ENCODE measurements around the gene SMPDL3A. TPM values are rescaled to one million over a fixed set of nuclear protein-coding genes. Genes with fewer than 3 reads are reported as not detected.

SMPDL3A gene
- total and polyA plus RNA-seq, 2 of the 8 experiments (the other 6 are each of a cell fraction or from before 2014, with no cell fraction given) = 3.5 to 3.9 TPM

- ChIA-PET CTCF (ENCODE audit: partially characterized antibody) (interaction anchor here (1.3 kb wide), 1 partner anchor 21 kb away, joined by 3 read pairs; no protein-coding TSS in a partner anchor), POLR2A (ENCODE audit: partially characterized antibody) (interaction anchor here (1.4 kb wide), 1 partner anchor 29 kb away, joined by 3 read pairs; no protein-coding TSS in a partner anchor)
- Histone ChIP-seq H2BK12ac (ENCODE audit: low read depth, low read length) (no peak overlapping the region), H3K9me3 (ENCODE audit: insufficient read depth in 2 of 2, low read depth in 1 of 2, low read length in 1 of 2) (no peaks in the 10 kb centered on the region), H3K36me3 (ENCODE audit: control insufficient read depth in 2 of 4, insufficient read depth in 4 of 4, low read length in 3 of 4) (no peaks in the 10 kb centered on the region), H4K8ac (ENCODE audit: extremely low read depth, insufficient read depth, low read length) (no peak overlapping the region), H3K18ac (ENCODE audit: extremely low read depth, low read length) (no peak overlapping the region), H2BK5ac (ENCODE audit: low read depth, low read length) (no peak overlapping the region), H2AK5ac (ENCODE audit: low read depth, low read length) (no peak overlapping the region), H3K27me3 (replicated peaks in 1 of 4; ENCODE audit: control insufficient read depth in 3 of 4, extremely low read depth in 1 of 4, insufficient read depth in 3 of 4, low read length in 3 of 4) (no peaks in the 10 kb centered on the region), H3K4me3 (ENCODE audit: extremely low read depth in 1 of 4, insufficient read depth in 2 of 4, low read depth in 3 of 4, low read length in 4 of 4) (no peak overlapping the region), H3K4me1 (replicated peaks in 1 of 4; ENCODE audit: control insufficient read depth in 3 of 4, insufficient read depth in 4 of 4, low read length in 3 of 4) (peaks cover 0 to 5% (median 0%) of the 10 kb centered on the region in 4 experiments; a peak in 2 of 7 replicates), H3K79me2 (ENCODE audit: control insufficient read depth in 1 of 2, insufficient read depth in 2 of 2, low read length in 2 of 2) (no peaks in the 10 kb centered on the region), H2BK15ac (ENCODE audit: low read length) (no peak overlapping the region), H3K56ac (replicated peaks; ENCODE audit: insufficient read length, low read depth, low read length) (no peak overlapping the region), H3K23me2 (ENCODE audit: low read depth, low read length) (no peaks in the 10 kb centered on the region), H4K20me1 (replicated peaks in 1 of 2; ENCODE audit: control insufficient read depth in 1 of 2, insufficient read depth in 2 of 2, low read length in 2 of 2) (no peaks in the 10 kb centered on the region), H2BK20ac (ENCODE audit: low read length) (no peak overlapping the region), H3K4ac (replicated peaks; ENCODE audit: insufficient read length, low read depth, low read length) (no peak overlapping the region), H4K5ac (ENCODE audit: insufficient read length, low read depth, low read length) (no peak overlapping the region), H2BK120ac (replicated peaks; ENCODE audit: low read depth, low read length) (no peak overlapping the region), H3K9ac (replicated peaks in 1 of 4; ENCODE audit: extremely low read depth in 1 of 4, low read depth in 3 of 4, low read length in 3 of 4) (no peak overlapping the region), H3K27ac (ENCODE audit: low read depth, low read length) (no peak overlapping the region), H3K4me2 (ENCODE audit: insufficient read depth in 1 of 2, low read depth in 2 of 2, low read length in 2 of 2) (no peak overlapping the region), H3K14ac (ENCODE audit: insufficient read length) (no peak overlapping the region), H3K23ac (ENCODE audit: insufficient read length) (no peak overlapping the region), H4K91ac (replicated peaks; ENCODE audit: insufficient read length, low read length) (no peak overlapping the region), H3K79me1 (ENCODE audit: low read depth, low read length) (no peaks in the 10 kb centered on the region), H2AFZ (ENCODE audit: low read length) (peak overlapping the region; percentile 32; the same call in 1 of the 2 replicates)
- 93% methylated on average over 2 of the region's 2 CpGs; no CpG with 5 or more reads in 1 of the 2 experiments for WGBS, 2 experiments (ENCODE audit: extremely low coverage in 1 of 2, insufficient coverage in 1 of 2, insufficient read length in 1 of 2, insufficient replicate concordance in 2 of 2, low coverage in 1 of 2, low lambda C conversion rate in 2 of 2, missing lambda C conversion rate in 1 of 2)
- DNase-seq (ENCODE audit: low read depth in 1 of 2, low spot score in 2 of 2) (no peak), FAIRE-seq (no peak)
- TF ChIP-seq SIN3A (conservative IDR thresholded peaks at IDR 0.05 in 1 of 2, IDR thresholded peaks at IDR 0.05 in 1 of 2; ENCODE audit: low read depth in 1 of 2, low read length in 2 of 2) = no peak
- no peak for TF ChIP-seq POLR2A (IDR thresholded peaks at IDR 0.05; ENCODE audit: control extremely low read depth in 1 of 2, low read depth in 2 of 2, low read length in 2 of 2)
- no peak for TF ChIP-seq MAFK (IDR thresholded peaks at IDR 0.05; ENCODE audit: low read depth, low read length)
- no peak for TF ChIP-seq TEAD4 (IDR thresholded peaks at IDR 0.05; ENCODE audit: low read depth, low read length)
- no peak for TF ChIP-seq SP1 (IDR thresholded peaks at IDR 0.05; ENCODE audit: low read depth, low read length)
- no peak for TF ChIP-seq GABPA (IDR thresholded peaks at IDR 0.05; ENCODE audit: borderline replicate concordance, insufficient read depth, low read length)
- TF ChIP-seq EGR1 (IDR thresholded peaks at IDR 0.05; ENCODE audit: borderline replicate concordance, low read depth, low read length) = no peak
- no peak for TF ChIP-seq SP2 (IDR thresholded peaks at IDR 0.05; ENCODE audit: low read length)
- TF ChIP-seq RAD21 (IDR thresholded peaks at IDR 0.05 in 1 of 2, conservative IDR thresholded peaks at IDR 0.05 in 1 of 2; ENCODE audit: low read depth in 2 of 2, low read length in 2 of 2) = no peak
These were observed 29.8 kb downstream of the SMPDL3A start for GRCh38 chr6:122818866-122819265.

Measured in H1 (cell line).